ENCODE data around the gene MALRD1. TPM values are rescaled to one million over a fixed set of nuclear protein-coding genes. Genes with fewer than 3 reads are reported as not detected.

MALRD1 gene
- total RNA-seq, 1 experiment from 2014 or later: under 0.01 TPM

- Histone ChIP-seq H3K27ac (no peak overlapping the region), H3K9me3 (replicated peaks) (no peaks in the 10 kb centered on the region), H3K36me3 (no peaks in the 10 kb centered on the region), H3K4me3 (no peak overlapping the region), H3K4me1 (replicated peaks) (no peaks in the 10 kb centered on the region), H3K27me3 (replicated peaks) (no peaks in the 10 kb centered on the region)
- DNase-seq (ENCODE audit: low read depth in 1 of 2, low spot score in 2 of 2): no peak
Measured at GRCh38 chr10:19518109-19518508, 469.5 kb downstream of the MALRD1 start.

DNA sequence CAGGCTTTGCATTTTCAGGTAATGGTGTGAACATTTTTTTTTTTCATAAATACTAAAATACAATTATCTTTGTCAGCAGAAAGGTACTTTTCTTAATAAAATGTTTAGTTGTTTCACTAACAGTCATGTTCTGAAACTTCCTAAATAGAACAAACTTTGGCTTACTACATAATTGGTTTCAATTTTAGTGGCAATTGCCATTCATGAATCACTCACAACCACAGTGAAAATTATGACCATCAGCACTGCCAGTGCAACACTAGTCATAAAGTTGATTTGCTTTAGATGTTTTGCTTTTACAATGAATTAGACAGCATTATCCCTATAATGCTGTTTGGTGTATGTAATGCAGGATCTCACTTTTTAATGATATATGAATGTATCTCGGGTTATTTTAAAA is 470.0 kb downstream of the MALRD1 start:
- no peak overlapping the region for H3K27ac ChIP-seq
- no peak for DNase-seq (ENCODE audit: low read depth in 1 of 2, low spot score in 2 of 2)

DNA sequence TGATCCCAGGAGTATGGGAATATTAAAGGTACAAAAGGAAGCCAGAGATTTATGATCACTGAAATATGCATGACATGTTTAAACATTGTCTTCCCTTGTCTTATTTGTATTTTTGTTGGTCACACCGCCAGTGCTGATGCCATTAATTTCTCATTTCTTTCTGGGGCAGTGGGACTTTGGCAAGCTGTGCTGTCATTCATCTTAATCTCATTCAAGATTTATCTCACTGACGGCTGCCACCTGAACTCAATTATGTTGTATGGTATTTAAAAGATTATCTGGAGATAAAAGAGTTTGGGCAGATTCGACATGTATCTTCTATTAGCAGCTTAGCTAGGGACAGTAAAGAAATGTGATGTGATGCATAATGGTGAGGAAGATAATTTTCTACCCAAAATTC is 482.7 kb downstream of the MALRD1 start:
- no peaks in the 10 kb centered on the region for H3K4me1 ChIP-seq (replicated peaks)
- H3K36me3 ChIP-seq: no peaks in the 10 kb centered on the region

More for the DNA sequence above, 470.0 kb downstream of the MALRD1 start:
- Histone ChIP-seq H3K4me3 (no peak overlapping the region), H3K27me3 (replicated peaks) (no peaks in the 10 kb centered on the region), H3K9me3 (replicated peaks) (no peaks in the 10 kb centered on the region), H3K4me1 (replicated peaks) (no peaks in the 10 kb centered on the region), H3K36me3 (no peaks in the 10 kb centered on the region)

GRCh38 chr10:19532411-19532810 is 483.8 kb downstream of the MALRD1 start:
- Histone ChIP-seq H3K27me3 (replicated peaks) (no peaks in the 10 kb centered on the region), H3K9me3 (replicated peaks) (no peaks in the 10 kb centered on the region; the same call in 1 of the 2 replicates), H3K4me1 (replicated peaks) (no peaks in the 10 kb centered on the region), H3K36me3 (no peaks in the 10 kb centered on the region), H3K4me3 (no peak overlapping the region), H3K27ac (no peak overlapping the region)
- no peak for DNase-seq (ENCODE audit: low read depth in 1 of 2, low spot score in 2 of 2)

More for the DNA sequence above, 482.7 kb downstream of the MALRD1 start:
- Histone ChIP-seq H3K4me3 (no peak overlapping the region), H3K27me3 (replicated peaks) (no peaks in the 10 kb centered on the region), H3K27ac (no peak overlapping the region), H3K9me3 (replicated peaks) (no peaks in the 10 kb centered on the region; the same call in 1 of the 2 replicates)
- no peak for DNase-seq (ENCODE audit: low read depth in 1 of 2, low spot score in 2 of 2)

- Histone ChIP-seq H3K27ac (no peak overlapping the region), H3K27me3 (replicated peaks) (no peaks in the 10 kb centered on the region), H3K4me1 (replicated peaks) (no peaks in the 10 kb centered on the region), H3K4me3 (no peak overlapping the region), H3K36me3 (no peaks in the 10 kb centered on the region), H3K9me3 (replicated peaks) (no peaks in the 10 kb centered on the region)
- DNase-seq (ENCODE audit: low read depth in 1 of 2, low spot score in 2 of 2): no peak
Measured at GRCh38 chr10:19541299-19541698, 492.7 kb downstream of the MALRD1 start.

GRCh38 chr10:19546224-19546623 is 497.6 kb downstream of the MALRD1 start:
- Histone ChIP-seq H3K27me3 (replicated peaks) (no peaks in the 10 kb centered on the region), H3K4me1 (replicated peaks) (no peaks in the 10 kb centered on the region), H3K4me3 (no peak overlapping the region), H3K36me3 (no peaks in the 10 kb centered on the region), H3K27ac (no peak overlapping the region), H3K9me3 (replicated peaks) (no peaks in the 10 kb centered on the region)
- DNase-seq (ENCODE audit: low read depth in 1 of 2, low spot score in 2 of 2): no peak

DNA sequence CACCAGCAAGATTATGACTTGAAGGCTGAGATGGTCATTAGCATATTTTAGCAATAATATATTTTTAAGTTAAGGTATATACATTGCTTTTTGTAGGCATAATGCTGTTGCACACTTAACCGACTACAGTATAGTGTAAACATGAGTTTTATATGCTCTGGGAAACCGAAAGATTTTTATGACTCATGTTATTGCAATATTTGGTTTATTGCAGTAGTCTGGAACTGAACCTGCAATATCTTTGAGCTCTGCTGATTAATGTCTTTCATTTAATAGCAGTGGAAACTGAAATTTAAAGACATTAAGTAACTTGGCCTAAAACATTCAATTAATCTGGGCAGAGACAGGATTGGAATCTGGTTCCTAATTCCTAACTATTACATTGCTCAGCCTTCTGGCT is 500.9 kb downstream of the MALRD1 start:
- DNase-seq (ENCODE audit: low read depth in 1 of 2, low spot score in 2 of 2): no peak
- Histone ChIP-seq H3K4me3 (no peak overlapping the region), H3K27me3 (replicated peaks) (no peaks in the 10 kb centered on the region), H3K9me3 (replicated peaks) (no peaks in the 10 kb centered on the region), H3K27ac (no peak overlapping the region), H3K4me1 (replicated peaks) (no peaks in the 10 kb centered on the region), H3K36me3 (no peaks in the 10 kb centered on the region)

GRCh38 chr10:19556666-19557065 is 508.1 kb downstream of the MALRD1 start:
- DNase-seq (ENCODE audit: low read depth in 1 of 2, low spot score in 2 of 2): no peak
- H3K4me1 ChIP-seq (replicated peaks): no peaks in the 10 kb centered on the region
- H3K27me3 ChIP-seq (replicated peaks): no peaks in the 10 kb centered on the region
- H3K4me3 ChIP-seq: no peak overlapping the region
- no peaks in the 10 kb centered on the region for H3K36me3 ChIP-seq
- no peaks in the 10 kb centered on the region for H3K9me3 ChIP-seq (replicated peaks)
- no peak overlapping the region for H3K27ac ChIP-seq

DNA sequence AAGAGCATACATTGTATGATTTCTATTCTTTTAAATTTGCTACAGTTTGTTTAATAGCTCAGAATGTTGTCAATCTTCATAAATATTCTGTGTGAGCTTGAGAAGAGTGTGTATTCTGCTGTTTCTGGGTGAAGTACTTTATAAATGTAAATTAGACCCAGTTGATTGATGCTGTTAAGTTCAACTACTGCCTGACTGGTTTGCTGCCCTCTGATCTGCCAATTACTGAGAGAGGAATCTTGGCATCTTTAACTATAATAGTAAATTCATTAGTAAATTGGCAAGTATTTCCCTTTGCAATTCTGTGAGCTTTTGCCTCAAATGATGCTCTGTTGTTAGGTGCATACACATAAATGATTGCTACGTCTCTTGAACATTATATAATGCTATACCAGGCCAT is 512.6 kb downstream of the MALRD1 start:
- Histone ChIP-seq H3K36me3 (no peaks in the 10 kb centered on the region), H3K27me3 (replicated peaks) (no peaks in the 10 kb centered on the region), H3K4me3 (no peak overlapping the region)

GRCh38 chr10:19563388-19564141 is 515.0 kb downstream of the MALRD1 start:
- Histone ChIP-seq H3K27ac (no peak overlapping the region), H3K4me3 (no peak overlapping the region), H3K4me1 (replicated peaks) (no peaks in the 10 kb centered on the region), H3K9me3 (replicated peaks) (no peaks in the 10 kb centered on the region), H3K36me3 (no peaks in the 10 kb centered on the region), H3K27me3 (replicated peaks) (no peaks in the 10 kb centered on the region)
- DNase-seq (ENCODE audit: low read depth in 1 of 2, low spot score in 2 of 2): no peak

More for the DNA sequence above, 512.6 kb downstream of the MALRD1 start:
- H3K9me3 ChIP-seq (replicated peaks): no peaks in the 10 kb centered on the region
- DNase-seq (ENCODE audit: low read depth in 1 of 2, low spot score in 2 of 2): no peak
- H3K27ac ChIP-seq: no peak overlapping the region
- H3K4me1 ChIP-seq (replicated peaks): no peaks in the 10 kb centered on the region

GRCh38 chr10:19570120-19570519 is 521.5 kb downstream of the MALRD1 start:
- no peak for DNase-seq (ENCODE audit: low read depth in 1 of 2, low spot score in 2 of 2)
- no peaks in the 10 kb centered on the region for H3K9me3 ChIP-seq (replicated peaks)
- H3K27me3 ChIP-seq (replicated peaks): no peaks in the 10 kb centered on the region
- no peak overlapping the region for H3K27ac ChIP-seq
- no peaks in the 10 kb centered on the region for H3K36me3 ChIP-seq
- no peaks in the 10 kb centered on the region for H3K4me1 ChIP-seq (replicated peaks)
- H3K4me3 ChIP-seq: no peak overlapping the region

DNA sequence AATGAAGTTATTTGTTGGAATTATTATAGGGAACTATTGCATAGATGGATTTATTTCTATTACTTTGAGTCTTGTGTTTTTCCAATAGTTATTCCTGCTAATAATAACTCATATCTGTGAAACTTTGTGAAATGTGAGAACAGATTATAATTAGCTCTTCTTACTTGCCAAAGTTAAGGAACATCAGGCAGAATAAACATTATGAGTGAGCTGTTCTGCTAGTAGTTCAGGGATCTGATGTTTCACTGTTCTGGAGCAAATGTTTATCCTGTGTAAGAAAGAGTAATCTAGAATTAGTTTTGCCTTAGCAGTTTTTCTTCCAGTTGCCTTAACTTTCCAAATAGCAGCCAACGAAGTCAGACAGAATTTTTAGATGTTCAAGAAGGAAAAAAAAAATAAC is 522.4 kb downstream of the MALRD1 start:
- no peak overlapping the region for H3K27ac ChIP-seq
- DNase-seq (ENCODE audit: low read depth in 1 of 2, low spot score in 2 of 2): no peak
- H3K9me3 ChIP-seq (replicated peaks): no peaks in the 10 kb centered on the region
- H3K27me3 ChIP-seq (replicated peaks): no peaks in the 10 kb centered on the region
- no peak overlapping the region for H3K4me3 ChIP-seq
- H3K36me3 ChIP-seq: no peaks in the 10 kb centered on the region
- H3K4me1 ChIP-seq (replicated peaks): no peaks in the 10 kb centered on the region

DNA sequence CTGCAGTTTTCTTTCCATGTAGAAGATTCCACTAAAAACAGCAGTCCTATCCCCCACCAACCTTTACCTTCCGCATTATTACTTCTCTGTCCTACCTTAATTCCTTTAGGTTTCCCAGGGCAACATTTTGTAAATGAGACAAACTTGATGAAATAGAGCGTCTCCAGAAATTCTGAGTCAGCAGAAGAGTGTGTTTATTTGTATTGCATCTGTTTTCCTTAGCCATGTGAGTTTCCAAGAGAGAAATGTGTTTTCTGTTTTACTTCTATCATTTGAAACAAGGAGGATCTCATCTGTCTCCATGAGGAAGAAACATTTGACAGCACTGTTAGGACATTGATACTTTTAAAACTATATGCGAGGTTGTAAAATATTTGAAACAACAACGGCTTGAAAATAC is 523.5 kb downstream of the MALRD1 start:
- Histone ChIP-seq H3K4me1 (replicated peaks) (no peaks in the 10 kb centered on the region), H3K9me3 (replicated peaks) (no peaks in the 10 kb centered on the region), H3K27me3 (replicated peaks) (no peaks in the 10 kb centered on the region), H3K36me3 (no peaks in the 10 kb centered on the region), H3K27ac (no peak overlapping the region), H3K4me3 (no peak overlapping the region)
- DNase-seq (ENCODE audit: low read depth in 1 of 2, low spot score in 2 of 2): no peak

- no peak overlapping the region for H3K27ac ChIP-seq
- no peak for DNase-seq (ENCODE audit: low read depth in 1 of 2, low spot score in 2 of 2)
- H3K27me3 ChIP-seq (replicated peaks): no peaks in the 10 kb centered on the region
- no peaks in the 10 kb centered on the region for H3K9me3 ChIP-seq (replicated peaks)
- H3K36me3 ChIP-seq: no peaks in the 10 kb centered on the region
- no peak overlapping the region for H3K4me3 ChIP-seq
- no peaks in the 10 kb centered on the region for H3K4me1 ChIP-seq (replicated peaks)
Measured at GRCh38 chr10:19576576-19576975, 528.0 kb downstream of the MALRD1 start.

DNA sequence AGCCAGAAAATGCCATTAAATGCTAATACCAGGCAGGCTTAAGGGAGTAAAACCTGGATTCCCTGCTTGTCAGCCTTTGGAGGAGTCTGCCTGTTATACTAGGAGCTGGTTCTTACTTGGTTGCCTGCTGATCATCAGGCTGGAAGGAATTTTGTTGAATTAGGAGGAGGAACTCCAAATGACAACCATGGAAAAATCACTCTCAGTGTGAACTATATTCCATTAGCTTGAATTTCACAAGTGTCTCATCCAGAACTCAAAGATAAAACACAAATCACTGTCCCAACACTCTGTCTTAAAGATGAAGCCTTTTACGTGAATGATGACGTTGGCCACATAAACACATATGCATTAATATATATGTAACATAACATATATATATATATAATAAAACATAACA is 528.8 kb downstream of the MALRD1 start:
- no peaks in the 10 kb centered on the region for H3K36me3 ChIP-seq
- no peak overlapping the region for H3K27ac ChIP-seq

More for the DNA sequence above, 528.8 kb downstream of the MALRD1 start:
- H3K27me3 ChIP-seq (replicated peaks): no peaks in the 10 kb centered on the region
- no peak overlapping the region for H3K4me3 ChIP-seq
- H3K4me1 ChIP-seq (replicated peaks): no peaks in the 10 kb centered on the region
- DNase-seq (ENCODE audit: low read depth in 1 of 2, low spot score in 2 of 2): no peak
- no peaks in the 10 kb centered on the region for H3K9me3 ChIP-seq (replicated peaks)

Measured in SJSA1 (cell line).